SK-N-SH (cell line): Measurements from ENCODE around the gene ACVR1C. TPM values are rescaled to one million over a fixed set of nuclear protein-coding genes. Genes with fewer than 3 reads are reported as not detected.

Experiments used
- CTCF ChIA-PET: fragments of 300-600, 350-600 bp; formaldehyde crosslinking; extraction: SDS; loops from one replicate; lab custom pipeline; 2021; lab: Yijun Ruan, JAX
- POLR2A ChIA-PET: fragments of 350-600 bp; sonication (Branson Sonifier 250); formaldehyde crosslinking; extraction: SDS; loops from one replicate; lab custom pipeline; 2020; ENCODE audit warnings: antibody characterized with exemption, inconsistent platforms; lab: Yijun Ruan, JAX
- DNase-seq: peaks from one replicate; pipeline ENCODE4 v3.0.0; 2012
- H2AFZ ChIP-seq: fragments of 200-600 bp; sonication (generic); 2 replicates; pipeline ENCODE4 v1.8.1; 2016; ENCODE audit warnings: antibody characterized with exemption, mild to moderate bottlenecking, low read depth
- H3F3A ChIP-seq: fragments of 200-600 bp; sonication (generic); replicated peaks from 2 replicates; pipeline ENCODE3; 2016; ENCODE audit warnings: antibody characterized with exemption, mild to moderate bottlenecking; ENCODE audit not compliant: insufficient read depth
- H3K27ac ChIP-seq, 2 experiments: fragments of 200-500 bp in 1 of 2; fragments of 200-600 bp in 1 of 2; sonication (Bioruptor generic) in 1 of 2; sonication (generic), shearing (Covaris generic) in 1 of 2; 2 replicates each; pipeline versions ENCODE4 v1.5.1 to v1.6.1; 2014 to 2016; ENCODE audit warnings: low read depth in 2 of 2, inconsistent platforms in 1 of 2, low read length in 1 of 2, mild to moderate bottlenecking in 1 of 2, mixed read lengths in 1 of 2
- H3K27me3 ChIP-seq: fragments of 200-600 bp; sonication (generic), shearing (Covaris generic); 2 replicates; pipeline ENCODE4 v1.6.1; 2016; ENCODE audit warnings: mixed run types; ENCODE audit not compliant: insufficient read depth
- H3K36me3 ChIP-seq, 2 experiments: fragments of 200-500 bp in 1 of 2; fragments of 200-600 bp in 1 of 2; sonication (Bioruptor generic) in 1 of 2; sonication (generic) in 1 of 2; replicated peaks in 1 of 2; 2 replicates each; pipeline versions ENCODE3 to v1.5.1; 2014 to 2016; ENCODE audit warnings: low read length in 1 of 2, mild to moderate bottlenecking in 1 of 2; ENCODE audit not compliant: insufficient read depth in 2 of 2, control insufficient read depth in 1 of 2
- H3K4me1 ChIP-seq, 2 experiments: fragments of 200-500 bp in 1 of 2; fragments of 200-600 bp in 1 of 2; sonication (Bioruptor generic) in 1 of 2; sonication (generic), shearing (Covaris generic) in 1 of 2; 2 replicates each; pipeline versions ENCODE4 v1.5.1 to v1.6.1; 2014 to 2016; ENCODE audit warnings: low read depth in 1 of 2, low read length in 1 of 2, mixed run types in 1 of 2; ENCODE audit not compliant: insufficient read depth in 2 of 2, control insufficient read depth in 1 of 2
- H3K4me2 ChIP-seq: fragments of 200-600 bp; sonication (generic), shearing (Covaris generic); 2 replicates; pipeline ENCODE4 v1.6.1; 2017; ENCODE audit warnings: mixed run types
- H3K4me3 ChIP-seq, 2 experiments: fragments of 200-500 bp in 1 of 2; fragments of 200-600 bp in 1 of 2; sonication (Bioruptor generic) in 1 of 2; sonication (generic), shearing (Covaris generic) in 1 of 2; 2 replicates each; pipeline versions ENCODE4 v1.5.1 to v1.8.1; 2014 to 2016; ENCODE audit warnings: low read depth in 2 of 2, inconsistent platforms in 1 of 2, low read length in 1 of 2, mild to moderate bottlenecking in 1 of 2, mixed read lengths in 1 of 2, moderate library complexity in 1 of 2
- H3K79me2 ChIP-seq: fragments of 200-600 bp; sonication (generic); 2 replicates; pipeline ENCODE4 v1.8.1; 2017; ENCODE audit warnings: mild to moderate bottlenecking; ENCODE audit not compliant: insufficient read depth
- H3K9ac ChIP-seq: fragments of 200-600 bp; sonication (generic); 2 replicates; pipeline ENCODE4 v1.6.1; 2017; ENCODE audit warnings: mixed run types
- H3K9me2 ChIP-seq: fragments of 200-600 bp; sonication (generic); 2 replicates; pipeline ENCODE4 v1.6.1; 2017; ENCODE audit warnings: mixed run types
- H3K9me3 ChIP-seq: fragments of 200-600 bp; sonication (generic); 2 replicates; pipeline ENCODE4 v1.6.1; 2017; ENCODE audit warnings: mixed run types, mild to moderate bottlenecking, moderate library complexity
- H4K20me1 ChIP-seq: fragments of 200-600 bp; sonication (generic); 2 replicates; pipeline ENCODE4 v1.6.1; 2017; ENCODE audit warnings: mild to moderate bottlenecking, mixed run types; ENCODE audit not compliant: insufficient read depth
- CHD2 ChIP-seq: fragments of 150-350 bp; IDR thresholded peaks from 2 replicates; pipeline ENCODE4 v1.6.1; 2018; ENCODE audit warnings: low read length; ENCODE audit not compliant: partially characterized antibody
- ELF1 ChIP-seq: IDR thresholded peaks from 2 replicates; pipeline ENCODE4 v1.4.0; 2012
- FOXM1 ChIP-seq: IDR thresholded peaks from 2 replicates; pipeline ENCODE4 v1.4.0; 2012; ENCODE audit warnings: low read depth, mild to moderate bottlenecking
- GABPA ChIP-seq: IDR thresholded peaks from 2 replicates; pipeline ENCODE4 v1.4.0; 2012; ENCODE audit warnings: low read depth, mild to moderate bottlenecking
- JUND ChIP-seq: IDR thresholded peaks from 2 replicates; pipeline ENCODE4 v1.4.0; 2012
- NFIC ChIP-seq: IDR thresholded peaks from 2 replicates; pipeline ENCODE4 v1.4.0; 2012; ENCODE audit warnings: borderline replicate concordance
- NRF1 ChIP-seq: IDR thresholded peaks from 2 replicates; pipeline ENCODE4 v1.6.1; 2012; ENCODE audit warnings: low read depth, mild to moderate bottlenecking, low read length
- RAD21 ChIP-seq: IDR thresholded peaks from 2 replicates; pipeline ENCODE4 v1.6.1; 2012; ENCODE audit warnings: mild to moderate bottlenecking, low read length
- RCOR1 ChIP-seq: fragments of 150-350 bp; IDR thresholded peaks from 2 replicates; pipeline ENCODE4 v1.6.1; 2017; ENCODE audit warnings: antibody characterized with exemption, low read length
- RFX5 ChIP-seq: IDR thresholded peaks from 2 replicates; pipeline ENCODE4 v1.6.1; 2012; ENCODE audit warnings: mild to moderate bottlenecking, improper control_type of control experiment, low read length
- TAF1 ChIP-seq: IDR thresholded peaks from 2 replicates; pipeline ENCODE4 v1.6.1; 2012; ENCODE audit warnings: low read depth, mild to moderate bottlenecking, low read length, moderate library complexity, borderline replicate concordance
- TCF12 ChIP-seq: IDR thresholded peaks from 2 replicates; pipeline ENCODE4 v1.4.0; 2012
- YY1 ChIP-seq: IDR thresholded peaks from 2 replicates; pipeline ENCODE4 v1.4.0; 2012; ENCODE audit warnings: low read depth, mild to moderate bottlenecking
- WGBS: methylation state at CpG from one replicate; pipeline ENCODE4 v1.1.6; 2017; ENCODE audit warnings: low lambda C conversion rate; 5-methylcytosine and 5-hydroxymethylcytosine counted together
- polyA plus RNA-seq, 3 experiments: library from polyadenylated mRNA; depleted of rRNA; stranded (reverse); fragments of >200 nt; gene quantifications; 2 replicates each; pipeline ENCODE4 v1.2.3, GENCODE V29; 2012
- TF ChIP-seq, protein P1 (sequence below): IDR thresholded peaks from 2 replicates; pipeline ENCODE4 v1.4.0; 2012; ENCODE audit warnings: low read depth
- TF ChIP-seq, protein P2 (sequence below): fragments of 150-350 bp; IDR thresholded peaks from 2 replicates; pipeline ENCODE4 v1.6.1; 2017; ENCODE audit warnings: antibody characterized with exemption, low read length, low read depth, borderline replicate concordance
- TF ChIP-seq, protein P3 (sequence below): IDR thresholded peaks from 2 replicates; pipeline ENCODE4 v1.6.1; 2012; ENCODE audit warnings: mild to moderate bottlenecking, low read depth, low read length, moderate library complexity

Gene ACVR1C
- polyA plus RNA-seq, 1 of the 3 experiments (the other 2 are of a cell fraction) = 0.03 TPM

DNA sequence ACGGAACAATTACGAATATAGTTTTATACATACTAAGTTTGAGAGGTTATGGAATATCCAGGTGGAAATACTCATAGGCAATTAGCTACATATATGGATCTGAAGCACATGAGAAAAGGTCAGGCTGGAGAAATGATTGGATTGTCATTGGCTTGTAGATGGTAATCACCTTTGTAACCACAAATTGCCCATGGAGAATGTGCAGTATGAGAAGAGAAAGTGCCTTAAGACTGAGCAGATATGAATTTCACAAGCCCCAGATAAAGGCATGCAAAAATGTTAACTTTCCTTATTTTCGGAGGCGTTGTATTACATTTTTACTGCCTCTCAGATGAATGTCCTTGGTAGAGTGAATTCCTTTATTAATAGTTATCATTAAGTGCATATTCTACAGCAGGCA is 33.1 kb upstream of the ACVR1C start:
- Histone ChIP-seq H3K9me3 (no peaks in the 10 kb centered on the region), H3K4me1 (no peaks in the 10 kb centered on the region), H3K9ac (no peak overlapping the region), H3K4me3 (no peak overlapping the region), H3K27ac (no peak overlapping the region), H3K27me3 (no peaks in the 10 kb centered on the region), H3K79me2 (no peaks in the 10 kb centered on the region), H3K36me3 (no peaks in the 10 kb centered on the region), H3K4me2 (no peak overlapping the region), H3K9me2 (no peaks in the 10 kb centered on the region), H4K20me1 (no peaks in the 10 kb centered on the region), H3F3A (no peaks in the 10 kb centered on the region), H2AFZ (no peak overlapping the region)
- WGBS = 67% methylated on average over 4 of the region's 4 CpGs
- CTCF ChIA-PET = no interaction called here
- POLR2A ChIA-PET = no interaction called here
- no peak for DNase-seq
- TF ChIP-seq RCOR1 (no peak), NFIC (no peak), GABPA (no peak), NRF1 (no peak), YY1 (no peak), TAF1 (no peak), TCF12 (no peak)
- TF ChIP-seq, protein P1, sequence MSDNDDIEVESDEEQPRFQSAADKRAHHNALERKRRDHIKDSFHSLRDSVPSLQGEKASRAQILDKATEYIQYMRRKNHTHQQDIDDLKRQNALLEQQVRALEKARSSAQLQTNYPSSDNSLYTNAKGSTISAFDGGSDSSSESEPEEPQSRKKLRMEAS = no peak
- TF ChIP-seq, protein P2, sequence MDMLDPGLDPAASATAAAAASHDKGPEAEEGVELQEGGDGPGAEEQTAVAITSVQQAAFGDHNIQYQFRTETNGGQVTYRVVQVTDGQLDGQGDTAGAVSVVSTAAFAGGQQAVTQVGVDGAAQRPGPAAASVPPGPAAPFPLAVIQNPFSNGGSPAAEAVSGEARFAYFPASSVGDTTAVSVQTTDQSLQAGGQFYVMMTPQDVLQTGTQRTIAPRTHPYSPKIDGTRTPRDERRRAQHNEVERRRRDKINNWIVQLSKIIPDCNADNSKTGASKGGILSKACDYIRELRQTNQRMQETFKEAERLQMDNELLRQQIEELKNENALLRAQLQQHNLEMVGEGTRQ = no peak

DNA sequence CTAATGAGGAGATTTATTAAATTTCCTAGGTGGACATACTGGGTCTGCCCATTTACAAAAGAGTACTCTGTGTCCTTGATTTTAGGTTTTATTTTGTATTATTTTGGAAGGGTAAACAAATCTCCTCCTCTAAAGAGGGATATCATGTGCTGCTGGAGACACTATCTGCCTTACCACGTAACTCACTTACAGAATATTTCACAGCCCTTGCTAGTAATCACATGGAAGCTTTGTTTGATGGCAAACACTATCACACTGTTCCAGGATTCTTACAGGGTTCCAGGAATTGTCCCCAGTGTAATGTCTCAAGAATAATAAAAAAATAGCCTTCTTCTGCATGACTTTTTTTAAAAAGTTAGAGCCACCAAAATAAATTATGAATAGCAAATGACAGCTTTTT is 29.2 kb upstream of the ACVR1C start:
- no peak for DNase-seq
- H3K4me3 ChIP-seq = no peak overlapping the region
- 50% methylated on average over 1 of the region's 1 CpG for WGBS
- H3K27me3 ChIP-seq = no peaks in the 10 kb centered on the region
- no peaks in the 10 kb centered on the region for H3K4me1 ChIP-seq
- no peak overlapping the region for H3K27ac ChIP-seq
- H3K9ac ChIP-seq = no peak overlapping the region
- ChIA-PET CTCF (interaction anchor here (2.3 to 3.2 kb wide), 2 partner anchors 8 to 29 kb away, joined by 5 to 10 read pairs; partner anchors contain the start of gene ACVR1C), POLR2A (no interaction called here)
- TF ChIP-seq, protein P3, sequence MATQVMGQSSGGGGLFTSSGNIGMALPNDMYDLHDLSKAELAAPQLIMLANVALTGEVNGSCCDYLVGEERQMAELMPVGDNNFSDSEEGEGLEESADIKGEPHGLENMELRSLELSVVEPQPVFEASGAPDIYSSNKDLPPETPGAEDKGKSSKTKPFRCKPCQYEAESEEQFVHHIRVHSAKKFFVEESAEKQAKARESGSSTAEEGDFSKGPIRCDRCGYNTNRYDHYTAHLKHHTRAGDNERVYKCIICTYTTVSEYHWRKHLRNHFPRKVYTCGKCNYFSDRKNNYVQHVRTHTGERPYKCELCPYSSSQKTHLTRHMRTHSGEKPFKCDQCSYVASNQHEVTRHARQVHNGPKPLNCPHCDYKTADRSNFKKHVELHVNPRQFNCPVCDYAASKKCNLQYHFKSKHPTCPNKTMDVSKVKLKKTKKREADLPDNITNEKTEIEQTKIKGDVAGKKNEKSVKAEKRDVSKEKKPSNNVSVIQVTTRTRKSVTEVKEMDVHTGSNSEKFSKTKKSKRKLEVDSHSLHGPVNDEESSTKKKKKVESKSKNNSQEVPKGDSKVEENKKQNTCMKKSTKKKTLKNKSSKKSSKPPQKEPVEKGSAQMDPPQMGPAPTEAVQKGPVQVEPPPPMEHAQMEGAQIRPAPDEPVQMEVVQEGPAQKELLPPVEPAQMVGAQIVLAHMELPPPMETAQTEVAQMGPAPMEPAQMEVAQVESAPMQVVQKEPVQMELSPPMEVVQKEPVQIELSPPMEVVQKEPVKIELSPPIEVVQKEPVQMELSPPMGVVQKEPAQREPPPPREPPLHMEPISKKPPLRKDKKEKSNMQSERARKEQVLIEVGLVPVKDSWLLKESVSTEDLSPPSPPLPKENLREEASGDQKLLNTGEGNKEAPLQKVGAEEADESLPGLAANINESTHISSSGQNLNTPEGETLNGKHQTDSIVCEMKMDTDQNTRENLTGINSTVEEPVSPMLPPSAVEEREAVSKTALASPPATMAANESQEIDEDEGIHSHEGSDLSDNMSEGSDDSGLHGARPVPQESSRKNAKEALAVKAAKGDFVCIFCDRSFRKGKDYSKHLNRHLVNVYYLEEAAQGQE = no peak
- no peak for TF ChIP-seq FOXM1
- TF ChIP-seq TCF12 = no peak
- TF ChIP-seq CHD2 = no peak
- TF ChIP-seq ELF1 = no peak
- no peak for TF ChIP-seq TAF1
- no peak for TF ChIP-seq JUND
- no peak for TF ChIP-seq RFX5
- no peak for TF ChIP-seq RAD21
- TF ChIP-seq, protein P1 = no peak
- no peaks in the 10 kb centered on the region for H3K9me2 ChIP-seq
- no peak overlapping the region for H3K4me2 ChIP-seq
- H3K9me3 ChIP-seq = no peaks in the 10 kb centered on the region
- H3K79me2 ChIP-seq = no peaks in the 10 kb centered on the region
- H3F3A ChIP-seq = no peaks in the 10 kb centered on the region
- H2AFZ ChIP-seq = no peak overlapping the region
- H3K36me3 ChIP-seq = no peaks in the 10 kb centered on the region
- H4K20me1 ChIP-seq = no peaks in the 10 kb centered on the region
